ENCODE measurements around the gene GRID1.

- TF ChIP-seq CTCF (IDR thresholded peaks at IDR 0.05) (no peak), POLR2A (IDR thresholded peaks at IDR 0.05) (no peak), EP300 (IDR thresholded peaks at IDR 0.05) (no peak)
Measured at GRCh38 chr10:85914720-85915119, 451.9 kb downstream of the GRID1 start.
